H1 (cell line): ENCODE results near the gene CFAP100. TPM values are rescaled to one million over a fixed set of nuclear protein-coding genes. Genes with fewer than 3 reads are reported as not detected.
A peak's percentile ranks its signal among the peaks of the same experiment; 100 is the strongest.

Experiments used
- CTCF ChIA-PET: fragments of 300-600 bp; sonication (Branson Sonifier 250); formaldehyde crosslinking; loops from one replicate; lab custom pipeline; 2021; ENCODE audit not compliant: partially characterized antibody; lab: Charles Lee
- POLR2A ChIA-PET: fragments of 300-600 bp; sonication (Branson Sonifier 250); formaldehyde crosslinking; loops from one replicate; lab custom pipeline; 2021; ENCODE audit warnings: inconsistent platforms; ENCODE audit not compliant: partially characterized antibody; lab: Charles Lee
- DNase-seq, 2 experiments: peaks; one replicate each; pipeline versions ENCODE4 v3.0.0 to v3.0.0-alpha.2; 2010 to 2022; ENCODE audit warnings: low spot score in 2 of 2, low read depth in 1 of 2, mixed read lengths in 1 of 2
- FAIRE-seq: peaks from 2 replicates; lab custom pipeline; 2011; peaks lifted over from hg19 to GRCh38; lab: Jason Lieb, UNC
- H2AFZ ChIP-seq: 2 replicates; pipeline ENCODE4 v1.8.1; 2012; ENCODE audit warnings: low read length, inconsistent platforms
- H2AK5ac ChIP-seq: 2 replicates; pipeline ENCODE4 v1.6.1; 2013; ENCODE audit warnings: low read depth, low read length
- H2BK120ac ChIP-seq: replicated peaks from 2 replicates; pipeline ENCODE3; 2013; ENCODE audit warnings: low read depth, low read length, inconsistent platforms
- H2BK12ac ChIP-seq: 2 replicates; pipeline ENCODE4 v1.6.1; 2013; ENCODE audit warnings: low read depth, low read length
- H2BK15ac ChIP-seq: 2 replicates; pipeline ENCODE4 v1.6.1; 2013; ENCODE audit warnings: low read length
- H2BK20ac ChIP-seq: 2 replicates; pipeline ENCODE4 v1.6.1; 2013; ENCODE audit warnings: low read length
- H2BK5ac ChIP-seq: 2 replicates; pipeline ENCODE4 v1.6.1; 2013; ENCODE audit warnings: low read depth, low read length
- H3K14ac ChIP-seq: 2 replicates; pipeline ENCODE4 v1.6.1; 2013; ENCODE audit warnings: inconsistent platforms; ENCODE audit not compliant: insufficient read length
- H3K18ac ChIP-seq: 2 replicates; pipeline ENCODE4 v1.6.1; 2013; ENCODE audit warnings: low read length; ENCODE audit errors: extremely low read depth
- H3K23ac ChIP-seq: 2 replicates; pipeline ENCODE4 v1.6.1; 2013; ENCODE audit warnings: inconsistent platforms; ENCODE audit not compliant: insufficient read length
- H3K23me2 ChIP-seq: 2 replicates; pipeline ENCODE4 v1.6.1; 2013; ENCODE audit warnings: low read depth, low read length
- H3K27ac ChIP-seq: 2 replicates; pipeline ENCODE4 v1.6.1; 2011; ENCODE audit warnings: low read depth, low read length, inconsistent platforms
- H3K27me3 ChIP-seq, 4 experiments: replicated peaks in 1 of 4; 1 replicate in 1 of 4; 2 replicates in 3 of 4; pipeline versions ENCODE4 v1.6.1 to v1.8.1; 2011 to 2013; ENCODE audit warnings: low read length in 3 of 4, mild to moderate bottlenecking in 3 of 4, inconsistent platforms in 2 of 4, mixed read lengths in 2 of 4, moderate library complexity in 1 of 4; ENCODE audit not compliant: control insufficient read depth in 3 of 4, insufficient read depth in 3 of 4; ENCODE audit errors: extremely low read depth in 1 of 4
- H3K36me3 ChIP-seq, 4 experiments: 2 replicates each; pipeline versions ENCODE4 v1.6.1 to v1.8.1; 2011 to 2013; ENCODE audit warnings: mild to moderate bottlenecking in 4 of 4, low read length in 3 of 4, moderate library complexity in 2 of 4, control low read depth in 1 of 4, inconsistent platforms in 1 of 4; ENCODE audit not compliant: insufficient read depth in 4 of 4, control insufficient read depth in 2 of 4
- H3K4ac ChIP-seq: replicated peaks from 2 replicates; pipeline ENCODE3; 2013; ENCODE audit warnings: low read length, low read depth, mixed read lengths, inconsistent platforms; ENCODE audit not compliant: insufficient read length
- H3K4me1 ChIP-seq, 4 experiments: replicated peaks in 1 of 4; 1 replicate in 1 of 4; 2 replicates in 3 of 4; pipeline versions ENCODE4 v1.6.1 to v1.8.1; 2011 to 2013; ENCODE audit warnings: low read length in 3 of 4, inconsistent platforms in 2 of 4, mixed read lengths in 1 of 4; ENCODE audit not compliant: insufficient read depth in 4 of 4, control insufficient read depth in 3 of 4
- H3K4me2 ChIP-seq, 2 experiments: 2 replicates each; pipeline versions ENCODE4 v1.6.1 to v1.8.1; 2011 to 2013; ENCODE audit warnings: low read depth in 2 of 2, low read length in 2 of 2, control low read depth in 1 of 2, inconsistent platforms in 1 of 2, mild to moderate bottlenecking in 1 of 2; ENCODE audit not compliant: insufficient read depth in 1 of 2
- H3K4me3 ChIP-seq, 4 experiments: fragments of 200-600, 300-600 bp in 1 of 4; sonication (generic), shearing (Covaris generic), sonication (Bioruptor Twin) in 1 of 4; 2 replicates each; pipeline versions ENCODE4 v1.5.1 to v1.8.1; 2011 to 2016; ENCODE audit warnings: low read length in 4 of 4, low read depth in 3 of 4, control low read depth in 2 of 4, inconsistent platforms in 2 of 4, mild to moderate bottlenecking in 2 of 4, mixed read lengths in 1 of 4, moderate library complexity in 1 of 4; ENCODE audit not compliant: insufficient read depth in 2 of 4; ENCODE audit errors: extremely low read depth in 1 of 4
- H3K56ac ChIP-seq: replicated peaks from 2 replicates; pipeline ENCODE3; 2013; ENCODE audit warnings: low read depth, mild to moderate bottlenecking, mixed read lengths, low read length, inconsistent platforms; ENCODE audit not compliant: insufficient read length
- H3K79me1 ChIP-seq: 2 replicates; pipeline ENCODE4 v1.6.1; 2013; ENCODE audit warnings: low read depth, low read length, control low read depth
- H3K79me2 ChIP-seq, 2 experiments: 2 replicates each; pipeline versions ENCODE4 v1.6.1 to v1.8.1; 2012 to 2013; ENCODE audit warnings: low read length in 2 of 2, mild to moderate bottlenecking in 2 of 2, inconsistent platforms in 1 of 2; ENCODE audit not compliant: insufficient read depth in 2 of 2, control insufficient read depth in 1 of 2
- H3K9ac ChIP-seq, 4 experiments: replicated peaks in 1 of 4; 1 replicate in 1 of 4; 2 replicates in 3 of 4; pipeline versions ENCODE4 v1.6.1 to v1.8.1; 2011 to 2013; ENCODE audit warnings: low read depth in 3 of 4, low read length in 3 of 4, control low read depth in 2 of 4, mild to moderate bottlenecking in 2 of 4, moderate library complexity in 2 of 4, inconsistent platforms in 1 of 4; ENCODE audit errors: extremely low read depth in 1 of 4
- H3K9me3 ChIP-seq, 2 experiments: 2 replicates each; pipeline versions ENCODE4 v1.6.1 to v1.8.1; 2012 to 2013; ENCODE audit warnings: mild to moderate bottlenecking in 2 of 2, moderate library complexity in 2 of 2, control low read depth in 1 of 2, inconsistent platforms in 1 of 2, low read depth in 1 of 2, low read length in 1 of 2, mixed read lengths in 1 of 2; ENCODE audit not compliant: insufficient read depth in 2 of 2
- H4K20me1 ChIP-seq, 2 experiments: replicated peaks in 1 of 2; 2 replicates each; pipeline versions ENCODE3 to v1.8.1; 2011 to 2013; ENCODE audit warnings: inconsistent platforms in 2 of 2, low read length in 2 of 2, mild to moderate bottlenecking in 1 of 2; ENCODE audit not compliant: insufficient read depth in 2 of 2, control insufficient read depth in 1 of 2
- H4K5ac ChIP-seq: 2 replicates; pipeline ENCODE4 v1.6.1; 2013; ENCODE audit warnings: low read length, low read depth, mixed read lengths, inconsistent platforms; ENCODE audit not compliant: insufficient read length
- H4K8ac ChIP-seq: 2 replicates; pipeline ENCODE4 v1.8.0; 2013; ENCODE audit warnings: mild to moderate bottlenecking, moderate library complexity, low read length, inconsistent platforms; ENCODE audit not compliant: insufficient read depth; ENCODE audit errors: extremely low read depth
- H4K91ac ChIP-seq: replicated peaks from 2 replicates; pipeline ENCODE3; 2013; ENCODE audit warnings: low read length, mixed read lengths, inconsistent platforms; ENCODE audit not compliant: insufficient read length
- ASH2L ChIP-seq: fragments of 200-600, 300-600 bp; sonication (generic); IDR thresholded peaks from one replicate; pipeline ENCODE4 v1.7.1; 2017; ENCODE audit warnings: low read length
- BCL11A ChIP-seq, 2 experiments: IDR thresholded peaks; one replicate each; pipeline ENCODE4 v1.6.1; 2011; ENCODE audit warnings: low read depth in 2 of 2, low read length in 2 of 2, mild to moderate bottlenecking in 2 of 2
- BRCA1 ChIP-seq: IDR thresholded peaks from 2 replicates; pipeline ENCODE4 v1.6.1; 2012; ENCODE audit warnings: low read depth, low read length, improper control_type of control experiment
- CEBPB ChIP-seq: IDR thresholded peaks from 2 replicates; pipeline ENCODE4 v1.6.1; 2012; ENCODE audit warnings: low read depth, low read length
- FOSL1 ChIP-seq: IDR thresholded peaks from 2 replicates; pipeline ENCODE4 v1.6.1; 2011; ENCODE audit warnings: mild to moderate bottlenecking, low read depth, low read length, moderate library complexity; ENCODE audit not compliant: insufficient read depth
- GTF2F1 ChIP-seq: IDR thresholded peaks from 2 replicates; pipeline ENCODE4 v1.6.1; 2012; ENCODE audit warnings: low read depth, low read length, improper control_type of control experiment, borderline replicate concordance
- POU5F1 ChIP-seq: IDR thresholded peaks from 2 replicates; pipeline ENCODE4 v1.6.1; 2011; ENCODE audit warnings: low read depth, mild to moderate bottlenecking, low read length, moderate library complexity
- RAD21 ChIP-seq, 2 experiments: IDR thresholded peaks in 1 of 2; conservative IDR thresholded peaks in 1 of 2; 2 replicates each; pipeline ENCODE4 v1.6.1; 2011; ENCODE audit warnings: low read depth in 2 of 2, low read length in 2 of 2, improper control_type of control experiment in 1 of 2, inconsistent platforms in 1 of 2, mild to moderate bottlenecking in 1 of 2, moderate library complexity in 1 of 2
- SRF ChIP-seq: IDR thresholded peaks from 2 replicates; pipeline ENCODE4 v1.6.1; 2011; ENCODE audit warnings: mild to moderate bottlenecking, low read depth, low read length, moderate library complexity
- YY1 ChIP-seq: IDR thresholded peaks from 2 replicates; pipeline ENCODE4 v1.6.1; 2011; ENCODE audit warnings: low read depth, mild to moderate bottlenecking, low read length
- WGBS, 2 experiments: shearing (Covaris generic) in 1 of 2; methylation state at CpG; one replicate each; pipeline versions ENCODE4 v1.1.6 to v1.1.7; 2013 to 2015; ENCODE audit warnings: low lambda C conversion rate in 2 of 2, mixed read lengths in 2 of 2, inconsistent platforms in 1 of 2, low coverage in 1 of 2, missing lambda C conversion rate in 1 of 2; ENCODE audit not compliant: insufficient replicate concordance in 2 of 2, insufficient coverage in 1 of 2, insufficient read length in 1 of 2; ENCODE audit errors: extremely low coverage in 1 of 2, missing lambda C conversion rate in 1 of 2; 5-methylcytosine and 5-hydroxymethylcytosine counted together
- polyA plus RNA-seq, 7 experiments: library from polyadenylated mRNA; depleted of rRNA in 3 of 7; stranded (reverse) in 5 of 7; unstranded in 2 of 7; fragments of >200 nt in 5 of 7; fragments of 200-250 nt in 2 of 7; gene quantifications; 1 replicate in 5 of 7; 2 replicates in 1 of 7; 4 replicates in 1 of 7; pipeline versions ENCODE4 v1.2.1 to v1.2.3, GENCODE V29; 2011 to 2013; ENCODE audit warnings: missing spikeins in 2 of 7, mixed read lengths in 2 of 7
- total RNA-seq: library from RNA; stranded (reverse); fragmentation: NEBNext Ultra II Directional; extraction: Animal tissue kit (Norgen Biotek cat#: 25700); gene quantifications from 2 replicates; pipeline ENCODE4 v1.2.1, GENCODE V29; 2021
- TF ChIP-seq, protein P1 (sequence below): IDR thresholded peaks from 2 replicates; pipeline ENCODE4 v1.6.1; 2012; ENCODE audit warnings: inconsistent platforms
- TF ChIP-seq, protein P2 (sequence below): IDR thresholded peaks from 2 replicates; pipeline ENCODE4 v1.6.1; 2012; ENCODE audit warnings: inconsistent platforms

Gene CFAP100
- total and polyA plus RNA-seq, 2 of the 8 experiments (the other 6 are each of a cell fraction or from before 2014, with no cell fraction given), result 0.17 TPM; not detected in 1

DNA sequence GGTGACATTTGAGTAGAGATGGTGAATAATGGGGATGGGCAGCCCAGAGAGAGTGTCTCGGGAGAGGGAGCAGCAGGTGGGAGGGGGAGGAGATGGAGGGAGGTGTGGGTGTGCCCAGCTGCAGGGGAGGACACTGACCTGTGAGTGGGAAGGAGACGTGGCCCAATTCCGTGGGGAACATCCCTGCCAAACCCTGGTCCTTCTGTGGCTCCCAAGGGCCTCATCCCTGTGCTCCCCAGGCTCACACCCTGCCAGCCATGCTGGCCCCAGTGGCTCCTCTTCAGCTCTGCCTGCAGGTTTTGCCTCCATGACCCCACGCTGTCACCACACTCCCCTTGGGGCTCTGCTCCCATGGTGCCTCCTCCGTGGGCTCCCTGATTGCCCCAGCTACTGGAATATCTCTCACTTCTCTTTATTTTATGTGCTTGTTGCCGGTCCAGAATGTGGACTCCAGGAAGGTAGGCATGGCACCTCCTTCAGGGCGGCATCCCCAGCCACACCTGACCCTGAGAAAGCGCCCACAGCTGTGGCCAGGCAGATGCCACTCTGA lies 7.0 kb downstream of the CFAP100 start:
- no peaks in the 10 kb centered on the region for H3K36me3 ChIP-seq
- H3K79me2 ChIP-seq, result no peaks in the 10 kb centered on the region
- H4K8ac ChIP-seq, result no peak overlapping the region
- H2BK12ac ChIP-seq, result 0 out of 2 replicates have a peak overlapping the region, but pooled peaks have one; percentile 60
- H3K27ac ChIP-seq, result no peak overlapping the region
- H2BK15ac ChIP-seq, result 0 out of 2 replicates have a peak overlapping the region, but pooled peaks have one; percentile 92
- H3K27me3 ChIP-seq, result 0 out of 7 replicates have a peak, but pooled peaks cover 0 to 1% (median 0%) of the 10 kb centered on the region in 4 experiments
- no peak overlapping the region for H2AFZ ChIP-seq
- H3K23me2 ChIP-seq, result no peaks in the 10 kb centered on the region
- no peak overlapping the region for H3K4ac ChIP-seq
- peaks cover 0 to 15% (median 0%) of the 10 kb centered on the region in 4 experiments; a peak in 2 of 7 replicates for H3K4me1 ChIP-seq
- no peak overlapping the region for H3K56ac ChIP-seq
- no peaks in the 10 kb centered on the region for H3K9me3 ChIP-seq
- H2AK5ac ChIP-seq, result 0 out of 2 replicates have a peak overlapping the region, but pooled peaks have one; percentile 53
- no peak overlapping the region for H3K23ac ChIP-seq
- DNase-seq (no peak), FAIRE-seq (no peak)
- H3K14ac ChIP-seq, result no peak overlapping the region
- 93% methylated on average over 8 of the region's 8 CpGs; no CpG with 5 or more reads in 1 of the 2 experiments for WGBS, 2 experiments
- H3K4me3 ChIP-seq, result no peak overlapping the region
- 0 out of 2 replicates have a peak overlapping the region, but pooled peaks have one; percentile 32 for H2BK20ac ChIP-seq
- H2BK5ac ChIP-seq, result no peak overlapping the region
- no peaks in the 10 kb centered on the region for H4K20me1 ChIP-seq
- H4K5ac ChIP-seq, result no peak overlapping the region
- CTCF ChIA-PET, result interaction anchor here (1.0 kb wide), 1 partner anchor 38 kb away, joined by 3 read pairs; no protein-coding TSS in a partner anchor
- no peak overlapping the region for H2BK120ac ChIP-seq
- POLR2A ChIA-PET, result no interaction called here
- H3K4me2 ChIP-seq, result no peak overlapping the region
- H3K79me1 ChIP-seq, result no peaks in the 10 kb centered on the region
- H3K9ac ChIP-seq, result no peak overlapping the region
- no peak overlapping the region for H4K91ac ChIP-seq
- H3K18ac ChIP-seq, result 0 out of 2 replicates have a peak overlapping the region, but pooled peaks have one; percentile 19
- TF ChIP-seq RAD21 (IDR thresholded peaks at IDR 0.05 in 1 of 2, conservative IDR thresholded peaks at IDR 0.05 in 1 of 2; ENCODE audit: low read depth in 2 of 2, low read length in 2 of 2) (no peak), FOSL1 (no peak), BRCA1 (no peak), SRF (no peak), CEBPB (no peak), POU5F1 (no peak), YY1 (no peak), BCL11A (IDR thresholded peaks at IDR 0.05; ENCODE audit: low read depth in 2 of 2, low read length in 2 of 2) (no peak), ASH2L (no peak), GTF2F1 (no peak)
- TF ChIP-seq, protein P1, sequence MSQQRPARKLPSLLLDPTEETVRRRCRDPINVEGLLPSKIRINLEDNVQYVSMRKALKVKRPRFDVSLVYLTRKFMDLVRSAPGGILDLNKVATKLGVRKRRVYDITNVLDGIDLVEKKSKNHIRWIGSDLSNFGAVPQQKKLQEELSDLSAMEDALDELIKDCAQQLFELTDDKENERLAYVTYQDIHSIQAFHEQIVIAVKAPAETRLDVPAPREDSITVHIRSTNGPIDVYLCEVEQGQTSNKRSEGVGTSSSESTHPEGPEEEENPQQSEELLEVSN, result no peak
- TF ChIP-seq, protein P2, sequence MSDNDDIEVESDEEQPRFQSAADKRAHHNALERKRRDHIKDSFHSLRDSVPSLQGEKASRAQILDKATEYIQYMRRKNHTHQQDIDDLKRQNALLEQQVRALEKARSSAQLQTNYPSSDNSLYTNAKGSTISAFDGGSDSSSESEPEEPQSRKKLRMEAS, result no peak
